OCI-LY3 (cell line): ENCODE data around the gene FBXL19.

ENCODE experiments used
- H2AFZ ChIP-seq: fragments of 200-600, 300-600 bp; shearing (Covaris generic); 2 replicates; pipeline ENCODE4 v1.6.0; 2014; ENCODE audit warnings: antibody characterized with exemption, low read depth, low read length
- H3K27ac ChIP-seq: fragments of 200-600, 300-600 bp; sonication (generic); 2 replicates; pipeline ENCODE4 v1.5.1; 2014; ENCODE audit warnings: mild to moderate bottlenecking, low read length, moderate library complexity, mixed read lengths
- H3K27me3 ChIP-seq: fragments of 200-600, 300-600 bp; sonication (generic); 2 replicates; pipeline ENCODE4 v1.6.1; 2014; ENCODE audit warnings: low read depth, low read length, mixed read lengths
- H3K36me3 ChIP-seq: fragments of 200-600, 300-600 bp; sonication (generic); replicated peaks from 2 replicates; pipeline ENCODE3; 2014; ENCODE audit warnings: low read depth, low read length, mixed read lengths
- H3K4me1 ChIP-seq: fragments of 300-600, 200-600 bp; sonication (generic); 2 replicates; pipeline ENCODE4 v1.6.1; 2014; ENCODE audit warnings: low read length, mixed read lengths
- H3K4me2 ChIP-seq: fragments of 200-600, 300-600 bp; sonication (generic); 2 replicates; pipeline ENCODE4 v1.6.1; 2014; ENCODE audit warnings: low read length, mixed read lengths
- H3K4me3 ChIP-seq: fragments of 300-600, 200-600 bp; sonication (generic); 2 replicates; pipeline ENCODE4 v1.5.1; 2014; ENCODE audit warnings: antibody characterized with exemption, mild to moderate bottlenecking, low read length, moderate library complexity
- H3K79me2 ChIP-seq: fragments of 300-600, 200-600 bp; shearing (Covaris generic); 2 replicates; pipeline ENCODE4 v1.6.1; 2014; ENCODE audit warnings: mild to moderate bottlenecking, low read length, mixed read lengths
- H3K9ac ChIP-seq: fragments of 300-600, 200-600 bp; shearing (Covaris generic); 2 replicates; pipeline ENCODE4 v1.6.0; 2014; ENCODE audit warnings: mild to moderate bottlenecking, low read length, moderate library complexity
- H3K9me3 ChIP-seq: fragments of 200-600, 300-600 bp; shearing (Covaris generic); 2 replicates; pipeline ENCODE4 v1.6.1; 2014; ENCODE audit warnings: low read length, mixed read lengths; ENCODE audit not compliant: insufficient read depth
- H4K20me1 ChIP-seq: fragments of 200-600, 300-600 bp; sonication (generic); 2 replicates; pipeline ENCODE4 v1.6.1; 2016; ENCODE audit warnings: low read length, mixed read lengths; ENCODE audit not compliant: insufficient read depth
- EZH2phosphoT487 ChIP-seq: fragments of 200-600 bp; shearing (Covaris generic); IDR thresholded peaks from 2 replicates; pipeline ENCODE4 v1.6.1; 2018; ENCODE audit warnings: antibody characterized with exemption, mixed run types, low read depth
- TF ChIP-seq, protein P1 (sequence below): fragments of 200-600, 300-600 bp; sonication (generic); IDR thresholded peaks from 2 replicates; pipeline ENCODE4 v1.5.1; 2014; ENCODE audit warnings: antibody characterized with exemption, low read length, low read depth

FBXL19 gene

DNA sequence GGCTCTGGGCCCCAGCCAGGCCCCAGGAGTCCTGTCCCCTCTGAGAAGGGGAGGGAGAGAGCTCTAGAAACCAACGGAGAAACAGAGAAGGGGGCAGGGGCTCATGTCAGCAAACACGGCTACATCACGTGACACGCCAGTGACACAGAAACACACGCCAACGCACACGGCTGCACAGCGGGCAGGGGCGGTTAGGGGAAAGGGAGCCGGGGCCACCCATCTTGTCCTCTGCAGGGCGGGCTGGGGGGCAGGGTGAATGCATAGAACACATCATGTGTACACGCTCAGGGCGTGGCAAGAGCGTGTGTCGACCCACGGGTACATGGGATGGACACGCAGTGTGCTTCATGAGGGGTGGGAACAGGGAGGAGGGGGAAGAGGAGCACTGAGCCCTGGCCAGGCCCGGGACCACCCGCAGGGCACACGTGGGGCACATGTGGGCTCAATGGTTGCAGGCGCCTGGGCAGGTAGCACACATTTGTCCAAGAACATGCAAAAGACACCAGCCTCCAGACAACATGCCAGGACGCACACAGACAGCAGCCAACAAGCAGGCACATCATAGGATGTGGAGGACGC, 66.2 kb downstream of the FBXL19 start:
- H3K27ac ChIP-seq = no peak overlapping the region
- no peak overlapping the region for H3K4me3 ChIP-seq
- H3K79me2 ChIP-seq = no peaks in the 10 kb centered on the region
- no peak overlapping the region for H2AFZ ChIP-seq
- H3K4me2 ChIP-seq = no peak overlapping the region
- H3K9ac ChIP-seq = no peak overlapping the region
- H4K20me1 ChIP-seq = no peaks in the 10 kb centered on the region
- no peaks in the 10 kb centered on the region for H3K27me3 ChIP-seq
- H3K36me3 ChIP-seq = no peaks in the 10 kb centered on the region
- H3K9me3 ChIP-seq = no peaks in the 10 kb centered on the region
- H3K4me1 ChIP-seq = peaks cover 16% of the 10 kb centered on the region
- TF ChIP-seq, protein P1, sequence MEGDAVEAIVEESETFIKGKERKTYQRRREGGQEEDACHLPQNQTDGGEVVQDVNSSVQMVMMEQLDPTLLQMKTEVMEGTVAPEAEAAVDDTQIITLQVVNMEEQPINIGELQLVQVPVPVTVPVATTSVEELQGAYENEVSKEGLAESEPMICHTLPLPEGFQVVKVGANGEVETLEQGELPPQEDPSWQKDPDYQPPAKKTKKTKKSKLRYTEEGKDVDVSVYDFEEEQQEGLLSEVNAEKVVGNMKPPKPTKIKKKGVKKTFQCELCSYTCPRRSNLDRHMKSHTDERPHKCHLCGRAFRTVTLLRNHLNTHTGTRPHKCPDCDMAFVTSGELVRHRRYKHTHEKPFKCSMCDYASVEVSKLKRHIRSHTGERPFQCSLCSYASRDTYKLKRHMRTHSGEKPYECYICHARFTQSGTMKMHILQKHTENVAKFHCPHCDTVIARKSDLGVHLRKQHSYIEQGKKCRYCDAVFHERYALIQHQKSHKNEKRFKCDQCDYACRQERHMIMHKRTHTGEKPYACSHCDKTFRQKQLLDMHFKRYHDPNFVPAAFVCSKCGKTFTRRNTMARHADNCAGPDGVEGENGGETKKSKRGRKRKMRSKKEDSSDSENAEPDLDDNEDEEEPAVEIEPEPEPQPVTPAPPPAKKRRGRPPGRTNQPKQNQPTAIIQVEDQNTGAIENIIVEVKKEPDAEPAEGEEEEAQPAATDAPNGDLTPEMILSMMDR = no peak
- TF ChIP-seq EZH2phosphoT487 = no peak

DNA sequence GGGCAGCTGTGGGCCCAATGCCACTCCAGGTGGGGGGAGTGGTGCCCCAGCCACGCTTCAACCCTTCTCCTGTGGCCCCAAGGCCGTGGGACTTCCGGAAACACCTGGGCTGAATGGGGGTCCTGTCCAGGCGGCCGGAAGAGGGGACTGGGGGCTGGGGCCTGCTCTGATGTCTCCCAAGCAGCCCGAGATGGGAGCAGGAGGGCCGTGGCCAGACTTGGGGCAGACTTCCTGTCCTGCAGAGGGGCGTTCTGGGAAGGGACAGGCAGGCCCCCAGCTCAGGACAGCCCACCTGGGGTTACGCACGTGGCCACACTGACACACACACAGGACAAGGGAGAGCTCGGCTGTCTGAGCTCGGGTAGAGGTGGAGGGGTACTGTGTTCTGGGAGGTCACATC, 66.7 kb downstream of the FBXL19 start:
- Histone ChIP-seq H3K4me3 (no peak overlapping the region), H4K20me1 (no peaks in the 10 kb centered on the region), H3K4me1 (peaks cover 19% of the 10 kb centered on the region), H3K4me2 (no peak overlapping the region), H2AFZ (no peak overlapping the region), H3K27ac (no peak overlapping the region), H3K79me2 (no peaks in the 10 kb centered on the region), H3K27me3 (no peaks in the 10 kb centered on the region), H3K36me3 (no peaks in the 10 kb centered on the region), H3K9ac (no peak overlapping the region), H3K9me3 (no peaks in the 10 kb centered on the region)
- TF ChIP-seq EZH2phosphoT487 = no peak
- TF ChIP-seq, protein P1 = no peak

DNA sequence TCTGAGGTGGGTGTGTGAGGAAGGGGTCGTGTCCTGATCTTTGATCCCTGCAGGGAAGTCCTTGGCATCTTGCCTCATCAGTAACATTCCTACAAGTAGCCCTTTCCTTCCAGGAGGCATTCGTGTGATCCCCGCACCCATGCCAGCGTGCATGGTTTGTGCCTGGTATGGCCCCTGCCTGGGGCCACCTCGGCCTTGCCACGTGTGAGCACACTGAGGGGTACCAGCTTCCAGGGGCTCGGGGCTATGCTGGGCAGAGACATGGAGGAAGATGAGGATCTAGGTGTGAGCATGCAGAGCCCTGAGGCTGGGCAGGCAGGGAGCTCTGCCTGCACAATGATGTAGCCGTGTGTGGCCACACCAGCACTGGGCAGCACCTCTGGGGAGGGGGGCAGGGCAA, 67.7 kb downstream of the FBXL19 start:
- no peak overlapping the region for H3K4me3 ChIP-seq
- no peaks in the 10 kb centered on the region for H4K20me1 ChIP-seq
- TF ChIP-seq, protein P1 = no peak
- TF ChIP-seq EZH2phosphoT487 = no peak
- H3K4me2 ChIP-seq = no peak overlapping the region
- H3K9ac ChIP-seq = no peak overlapping the region
- H3K27me3 ChIP-seq = no peaks in the 10 kb centered on the region
- H3K27ac ChIP-seq = no peak overlapping the region
- no peaks in the 10 kb centered on the region for H3K36me3 ChIP-seq
- H3K79me2 ChIP-seq = no peaks in the 10 kb centered on the region
- no peaks in the 10 kb centered on the region for H3K9me3 ChIP-seq
- peaks cover 24% of the 10 kb centered on the region for H3K4me1 ChIP-seq
- H2AFZ ChIP-seq = no peak overlapping the region

DNA sequence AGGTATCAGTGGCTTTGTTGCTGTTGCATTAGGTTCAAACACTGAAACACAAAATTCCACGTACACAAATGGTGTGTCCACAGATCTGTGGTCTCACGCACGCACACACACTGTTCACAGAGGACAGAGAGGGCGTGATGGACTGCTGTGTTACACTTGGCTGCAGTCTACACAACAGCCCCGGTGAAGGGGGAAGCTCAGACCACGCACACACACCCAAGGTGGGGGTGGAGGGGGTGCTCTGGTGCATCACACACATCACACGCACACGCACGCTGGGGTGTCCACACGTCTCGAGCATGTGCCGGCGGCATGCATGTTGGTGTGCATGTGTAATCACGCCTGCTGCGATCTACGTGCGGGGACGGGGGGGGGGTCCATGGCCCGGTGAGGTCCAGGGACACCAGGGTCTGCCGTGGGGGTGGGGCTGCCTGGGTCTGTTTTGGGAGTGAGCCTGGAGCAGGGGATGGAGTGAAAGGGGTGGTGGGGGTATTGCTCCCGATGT, 69.0 kb downstream of the FBXL19 start:
- Histone ChIP-seq H3K27me3 (no peaks in the 10 kb centered on the region), H3K27ac (no peak overlapping the region), H4K20me1 (no peaks in the 10 kb centered on the region), H3K36me3 (no peaks in the 10 kb centered on the region), H2AFZ (no peak overlapping the region), H3K4me1 (peaks cover 25% of the 10 kb centered on the region), H3K9ac (no peak overlapping the region), H3K79me2 (no peaks in the 10 kb centered on the region), H3K4me2 (no peak overlapping the region), H3K4me3 (no peak overlapping the region), H3K9me3 (no peaks in the 10 kb centered on the region)
- TF ChIP-seq, protein P1 = no peak
- no peak for TF ChIP-seq EZH2phosphoT487
